BLaER1 (cell line): ENCODE measurements around the gene F13A1.
"Not testable (repeated sequence)": the region's sequence is repeated elsewhere in the genome, so short reads cannot be mapped to it uniquely, and the experiment has no call there.

Experiments
- H3K27ac ChIP-seq: shearing (Covaris generic); formaldehyde crosslinking; 2 replicates; pipeline ENCODE4 v1.8.1; 2022
- H3K27me3 ChIP-seq: shearing (Covaris generic); formaldehyde crosslinking; 2 replicates; pipeline ENCODE4 v1.8.1; 2022
- H3K36me3 ChIP-seq: shearing (Covaris generic); formaldehyde crosslinking; 2 replicates; pipeline ENCODE4 v1.8.1; 2022
- H3K4me1 ChIP-seq: shearing (Covaris generic); formaldehyde crosslinking; 2 replicates; pipeline ENCODE4 v1.8.1; 2022
- H3K4me2 ChIP-seq: shearing (Covaris generic); formaldehyde crosslinking; 2 replicates; pipeline ENCODE4 v1.8.1; 2022
- H3K4me3 ChIP-seq: shearing (Covaris generic); formaldehyde crosslinking; 2 replicates; pipeline ENCODE4 v1.8.1; 2022
- H3K9ac ChIP-seq: shearing (Covaris generic); formaldehyde crosslinking; 2 replicates; pipeline ENCODE4 v1.8.1; 2022
- H3K9me3 ChIP-seq: shearing (Covaris generic); formaldehyde crosslinking; 2 replicates; pipeline ENCODE4 v1.8.1; 2022
- H4K20me1 ChIP-seq: shearing (Covaris generic); formaldehyde crosslinking; 2 replicates; pipeline ENCODE4 v1.8.1; 2022
- Cebpa-rat ChIP-seq: shearing (Covaris generic); IDR thresholded peaks from 2 replicates; pipeline ENCODE4 v1.8.1; 2022

F13A1 gene

GRCh38 chr6:6320901-6321300 lies 439 bp upstream of the F13A1 start:
- Histone ChIP-seq H3K4me1 (peaks cover 19% of the 10 kb centered on the region), H3K27ac (no peak overlapping the region), H3K36me3 (no peaks in the 10 kb centered on the region), H3K9ac (no peak overlapping the region), H3K9me3 (peaks cover 7% of the 10 kb centered on the region; the same call in 1 of the 2 replicates), H3K4me3 (peak overlapping the region; percentile 57; the same call in 1 of the 2 replicates), H3K27me3 (peaks cover 65% of the 10 kb centered on the region), H4K20me1 (peaks cover 14% of the 10 kb centered on the region; the same call in 1 of the 2 replicates), H3K4me2 (peak overlapping the region; percentile 81)
- TF ChIP-seq Cebpa-rat: no peak

GRCh38 chr6:6317825-6318733 lies 2.4 kb downstream of the F13A1 start:
- Histone ChIP-seq H3K27me3 (peaks cover 65% of the 10 kb centered on the region), H3K27ac (no peak overlapping the region), H3K9ac (no peak overlapping the region), H4K20me1 (peaks cover 14% of the 10 kb centered on the region; the same call in 1 of the 2 replicates), H3K4me3 (no peak overlapping the region), H3K4me1 (peaks cover 28% of the 10 kb centered on the region), H3K4me2 (no peak overlapping the region; the same call in 1 of the 2 replicates), H3K36me3 (no peaks in the 10 kb centered on the region), H3K9me3 (peaks cover 7% of the 10 kb centered on the region; the same call in 1 of the 2 replicates)
- no peak for TF ChIP-seq Cebpa-rat

- no peak overlapping the region for H3K27ac ChIP-seq
- H3K9ac ChIP-seq: no peak overlapping the region
- no peak for TF ChIP-seq Cebpa-rat
- peaks cover 7% of the 10 kb centered on the region; the same call in 1 of the 2 replicates for H3K9me3 ChIP-seq
- no peaks in the 10 kb centered on the region for H3K36me3 ChIP-seq
- no peak overlapping the region; the same call in 1 of the 2 replicates for H3K4me2 ChIP-seq
- peaks cover 31% of the 10 kb centered on the region for H3K4me1 ChIP-seq
- peaks cover 59% of the 10 kb centered on the region for H3K27me3 ChIP-seq
- peaks cover 14% of the 10 kb centered on the region; the same call in 1 of the 2 replicates for H4K20me1 ChIP-seq
- no peak overlapping the region for H3K4me3 ChIP-seq
These were observed 3.1 kb downstream of the F13A1 start for GRCh38 chr6:6317386-6317785.

- Histone ChIP-seq H3K4me3 (no peak overlapping the region), H3K9me3 (peaks cover 7% of the 10 kb centered on the region; the same call in 1 of the 2 replicates), H4K20me1 (peaks cover 14% of the 10 kb centered on the region; the same call in 1 of the 2 replicates), H3K9ac (no peak overlapping the region), H3K36me3 (no peaks in the 10 kb centered on the region), H3K4me2 (no peak overlapping the region), H3K4me1 (peaks cover 26% of the 10 kb centered on the region), H3K27ac (no peak overlapping the region), H3K27me3 (peaks cover 42% of the 10 kb centered on the region)
- no peak for TF ChIP-seq Cebpa-rat
These were observed 4.8 kb downstream of the F13A1 start for GRCh38 chr6:6315660-6316059.

- Histone ChIP-seq H3K4me2 (no peak overlapping the region; the same call in 1 of the 2 replicates), H3K9me3 (peaks cover 7% of the 10 kb centered on the region; the same call in 1 of the 2 replicates), H3K9ac (no peak overlapping the region), H4K20me1 (peaks cover 6% of the 10 kb centered on the region; the same call in 1 of the 2 replicates), H3K4me3 (no peak overlapping the region), H3K36me3 (no peaks in the 10 kb centered on the region), H3K27ac (no peak overlapping the region), H3K27me3 (peaks cover 31% of the 10 kb centered on the region), H3K4me1 (peaks cover 16% of the 10 kb centered on the region)
- no peak for TF ChIP-seq Cebpa-rat
These were observed 5.9 kb downstream of the F13A1 start for GRCh38 chr6:6314596-6314995.

GRCh38 chr6:6312901-6313441 lies 7.5 kb downstream of the F13A1 start:
- no peak overlapping the region for H3K27ac ChIP-seq
- no peaks in the 10 kb centered on the region for H3K36me3 ChIP-seq
- TF ChIP-seq Cebpa-rat: no peak

GRCh38 chr6:6305575-6305974 lies 14.9 kb downstream of the F13A1 start:
- Histone ChIP-seq H3K27ac (no peak overlapping the region), H3K4me1 (peaks cover 8% of the 10 kb centered on the region), H3K9me3 (no peaks in the 10 kb centered on the region), H3K27me3 (no peaks in the 10 kb centered on the region), H3K4me3 (no peak overlapping the region), H4K20me1 (no peaks in the 10 kb centered on the region), H3K4me2 (peak overlapping the region; percentile 5; the same call in 1 of the 2 replicates), H3K9ac (no peak overlapping the region), H3K36me3 (no peaks in the 10 kb centered on the region)
- TF ChIP-seq Cebpa-rat: no peak

More at GRCh38 chr6:6312901-6313441, 7.5 kb downstream of the F13A1 start:
- H3K27me3 ChIP-seq: peaks cover 15% of the 10 kb centered on the region
- H4K20me1 ChIP-seq: no peaks in the 10 kb centered on the region
- no peaks in the 10 kb centered on the region for H3K9me3 ChIP-seq
- H3K9ac ChIP-seq: no peak overlapping the region
- H3K4me2 ChIP-seq: peak overlapping the region; percentile 43
- H3K4me3 ChIP-seq: no peak overlapping the region
- H3K4me1 ChIP-seq: peaks cover 12% of the 10 kb centered on the region

GRCh38 chr6:6300383-6300782 lies 20.1 kb downstream of the F13A1 start:
- H4K20me1 ChIP-seq, H3K9ac ChIP-seq, H3K4me3 ChIP-seq, H3K27me3 ChIP-seq, H3K9me3 ChIP-seq, H3K27ac ChIP-seq, H3K4me1 ChIP-seq, H3K36me3 ChIP-seq: not testable (repeated sequence)
- peak overlapping the region; percentile 21; the same call in 1 of the 2 replicates for H3K4me2 ChIP-seq

GRCh38 chr6:6293317-6293716 lies 27.1 kb downstream of the F13A1 start:
- TF ChIP-seq Cebpa-rat: no peak
- Histone ChIP-seq H3K4me1 (no peaks in the 10 kb centered on the region), H3K9ac (no peak overlapping the region), H3K36me3 (no peaks in the 10 kb centered on the region), H3K4me2 (no peak overlapping the region), H3K27me3 (no peaks in the 10 kb centered on the region), H3K4me3 (no peak overlapping the region), H3K27ac (no peak overlapping the region), H3K9me3 (no peaks in the 10 kb centered on the region), H4K20me1 (no peaks in the 10 kb centered on the region)

GRCh38 chr6:6287415-6287814 lies 33.0 kb downstream of the F13A1 start:
- H3K4me2 ChIP-seq: 0 out of 2 replicates have a peak overlapping the region, but pooled peaks have one; percentile 0
- no peak overlapping the region for H3K4me3 ChIP-seq
- H3K9me3 ChIP-seq: no peaks in the 10 kb centered on the region
- no peak overlapping the region for H3K9ac ChIP-seq
- H3K27me3 ChIP-seq: no peaks in the 10 kb centered on the region
- no peak for TF ChIP-seq Cebpa-rat
- H3K4me1 ChIP-seq: peaks cover 49% of the 10 kb centered on the region
- H4K20me1 ChIP-seq: no peaks in the 10 kb centered on the region
- H3K36me3 ChIP-seq: no peaks in the 10 kb centered on the region
- no peak overlapping the region for H3K27ac ChIP-seq
